Measurements from ENCODE around the gene NOP53. TPM values are rescaled to one million over a fixed set of nuclear protein-coding genes. Genes with fewer than 3 reads are reported as not detected.

The NOP53 gene
- total RNA-seq, 3 donors from 2014 or later (not counting 1 experiment from before 2014, with no cell fraction given) = 416 to 445 (median 428) TPM

DNA sequence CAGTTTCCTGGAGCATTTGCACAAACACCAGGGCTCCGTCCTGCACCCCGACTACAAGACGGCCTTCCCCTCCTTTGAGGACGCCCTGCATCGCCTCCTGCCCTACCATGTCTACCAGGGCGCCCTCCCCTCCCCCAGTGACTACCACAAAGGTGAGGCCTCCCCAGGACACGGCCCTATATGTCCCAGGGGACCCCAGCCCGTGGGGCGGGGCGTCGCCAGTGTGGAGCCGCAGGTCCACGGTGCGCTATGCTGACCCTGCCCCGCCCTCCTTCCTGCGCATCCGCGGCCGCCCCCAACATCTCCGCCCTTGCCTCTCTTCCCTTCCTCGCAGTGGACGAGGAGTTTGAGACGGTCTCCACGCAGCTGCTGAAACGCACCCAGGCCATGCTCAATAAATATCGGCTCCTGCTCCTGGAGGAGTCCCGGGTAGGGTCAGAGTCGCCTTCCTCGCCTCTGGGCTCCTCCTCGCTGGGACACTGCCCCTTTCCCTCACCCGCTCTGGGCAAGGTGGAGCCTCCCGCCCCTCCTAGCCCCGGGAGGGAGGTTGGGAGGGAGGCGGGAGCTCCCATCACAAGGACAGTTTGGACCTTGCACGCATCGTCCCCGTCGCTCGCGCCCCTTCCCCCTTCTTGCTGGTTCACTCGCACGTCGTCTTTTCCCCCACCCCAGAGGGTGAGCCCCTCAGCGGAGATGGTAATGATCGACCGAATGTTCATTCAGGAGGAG is 46.6 kb upstream of the NOP53 start:
- H3K27me3 ChIP-seq (ENCODE audit: control insufficient read depth, insufficient read depth, low read length) = no peaks in the 10 kb centered on the region
- ATAC-seq (no peak), DNase-seq (no peak)
- TF ChIP-seq, protein P1, sequence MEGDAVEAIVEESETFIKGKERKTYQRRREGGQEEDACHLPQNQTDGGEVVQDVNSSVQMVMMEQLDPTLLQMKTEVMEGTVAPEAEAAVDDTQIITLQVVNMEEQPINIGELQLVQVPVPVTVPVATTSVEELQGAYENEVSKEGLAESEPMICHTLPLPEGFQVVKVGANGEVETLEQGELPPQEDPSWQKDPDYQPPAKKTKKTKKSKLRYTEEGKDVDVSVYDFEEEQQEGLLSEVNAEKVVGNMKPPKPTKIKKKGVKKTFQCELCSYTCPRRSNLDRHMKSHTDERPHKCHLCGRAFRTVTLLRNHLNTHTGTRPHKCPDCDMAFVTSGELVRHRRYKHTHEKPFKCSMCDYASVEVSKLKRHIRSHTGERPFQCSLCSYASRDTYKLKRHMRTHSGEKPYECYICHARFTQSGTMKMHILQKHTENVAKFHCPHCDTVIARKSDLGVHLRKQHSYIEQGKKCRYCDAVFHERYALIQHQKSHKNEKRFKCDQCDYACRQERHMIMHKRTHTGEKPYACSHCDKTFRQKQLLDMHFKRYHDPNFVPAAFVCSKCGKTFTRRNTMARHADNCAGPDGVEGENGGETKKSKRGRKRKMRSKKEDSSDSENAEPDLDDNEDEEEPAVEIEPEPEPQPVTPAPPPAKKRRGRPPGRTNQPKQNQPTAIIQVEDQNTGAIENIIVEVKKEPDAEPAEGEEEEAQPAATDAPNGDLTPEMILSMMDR (IDR thresholded peaks at IDR 0.05) = no peak
- no peak overlapping the region for H3K4me3 ChIP-seq (ENCODE audit: low read length)
- Mint-ChIP-seq H3K4me1 (peaks cover 0 to 6% of the 10 kb centered on the region in 2 donors), H3K9me3 (no peaks in the 10 kb centered on the region), H3K27me3 (ENCODE audit: low read depth in 2 of 2) (no peaks in the 10 kb centered on the region), H3K4me3 (no peak overlapping the region), H3K27ac (peak overlapping the region in 1 of 2 donors; percentile 20), H3K36me3 (no peaks in the 10 kb centered on the region)
- H3K9me3 ChIP-seq (ENCODE audit: control insufficient read depth, insufficient read depth, low read length) = no peaks in the 10 kb centered on the region
- no peaks in the 10 kb centered on the region for H3K4me1 ChIP-seq (ENCODE audit: control insufficient read depth, insufficient read depth, low read length)
- intact Hi-C loops (cut with micrococcal nuclease) = loop anchor here (2.0 to 10.0 kb wide), 3 partner anchors 154 to 401 kb away; no protein-coding TSS in a partner anchor
- 95% methylated on average over 46 of the region's 46 CpGs for WGBS (ENCODE audit: insufficient coverage)
- peaks cover 37% of the 10 kb centered on the region for H3K36me3 ChIP-seq (ENCODE audit: control insufficient read depth, insufficient read depth, low read length)
- no peak overlapping the region for H3K27ac ChIP-seq (ENCODE audit: low read length)

DNA sequence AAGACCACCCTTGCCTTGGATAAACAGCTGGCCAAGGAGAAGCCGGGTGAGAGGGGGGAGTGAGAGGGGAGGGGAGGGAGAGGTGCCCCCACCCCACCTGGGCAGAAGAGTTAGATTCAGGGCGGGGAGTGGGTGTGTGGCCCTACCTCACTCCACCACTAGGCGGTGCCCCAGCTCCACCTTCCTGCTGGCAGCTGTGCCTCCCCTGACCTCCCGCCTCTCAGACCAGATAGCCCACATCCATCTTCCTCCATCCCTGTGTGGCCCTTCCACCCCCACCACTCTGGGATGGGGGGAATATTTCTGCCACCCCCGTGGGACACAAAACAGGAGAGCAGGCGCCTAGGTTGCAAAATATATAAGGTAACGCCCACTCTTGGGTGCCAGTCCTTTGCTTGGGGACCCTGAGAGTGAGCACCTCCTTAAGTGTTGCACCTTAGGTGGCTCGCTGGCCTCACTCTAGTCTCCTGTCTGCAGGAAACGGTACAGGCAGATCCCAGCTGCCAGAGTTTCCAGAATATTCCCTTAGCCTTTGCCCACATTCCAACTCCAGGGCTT is 45.9 kb upstream of the NOP53 start:
- Mint-ChIP-seq H3K4me3 (no peak overlapping the region), H3K9me3 (no peaks in the 10 kb centered on the region), H3K36me3 (no peaks in the 10 kb centered on the region), H3K27ac (peak overlapping the region in 1 of 2 donors; percentile 20), H3K27me3 (ENCODE audit: low read depth in 2 of 2) (no peaks in the 10 kb centered on the region), H3K4me1 (peaks cover 0 to 6% of the 10 kb centered on the region in 2 donors)
- TF ChIP-seq, protein P1 (IDR thresholded peaks at IDR 0.05) = peak; percentile 58
- no peak overlapping the region for H3K27ac ChIP-seq (ENCODE audit: low read length)
- no peaks in the 10 kb centered on the region for H3K9me3 ChIP-seq (ENCODE audit: control insufficient read depth, insufficient read depth, low read length)
- intact Hi-C loops (cut with micrococcal nuclease) = loop anchor here (2.0 to 10.0 kb wide), 3 partner anchors 155 to 402 kb away; no protein-coding TSS in a partner anchor
- H3K36me3 ChIP-seq (ENCODE audit: control insufficient read depth, insufficient read depth, low read length) = peaks cover 37% of the 10 kb centered on the region
- peak; percentile 32 to 71 for DNase-seq
- H3K4me1 ChIP-seq (ENCODE audit: control insufficient read depth, insufficient read depth, low read length) = no peaks in the 10 kb centered on the region
- WGBS (ENCODE audit: insufficient coverage) = 89% methylated on average over 9 of the region's 9 CpGs
- H3K4me3 ChIP-seq (ENCODE audit: low read length) = no peak overlapping the region
- peak in 2 of 3 donors; percentile 71 to 72 for ATAC-seq
- no peaks in the 10 kb centered on the region for H3K27me3 ChIP-seq (ENCODE audit: control insufficient read depth, insufficient read depth, low read length)

DNA sequence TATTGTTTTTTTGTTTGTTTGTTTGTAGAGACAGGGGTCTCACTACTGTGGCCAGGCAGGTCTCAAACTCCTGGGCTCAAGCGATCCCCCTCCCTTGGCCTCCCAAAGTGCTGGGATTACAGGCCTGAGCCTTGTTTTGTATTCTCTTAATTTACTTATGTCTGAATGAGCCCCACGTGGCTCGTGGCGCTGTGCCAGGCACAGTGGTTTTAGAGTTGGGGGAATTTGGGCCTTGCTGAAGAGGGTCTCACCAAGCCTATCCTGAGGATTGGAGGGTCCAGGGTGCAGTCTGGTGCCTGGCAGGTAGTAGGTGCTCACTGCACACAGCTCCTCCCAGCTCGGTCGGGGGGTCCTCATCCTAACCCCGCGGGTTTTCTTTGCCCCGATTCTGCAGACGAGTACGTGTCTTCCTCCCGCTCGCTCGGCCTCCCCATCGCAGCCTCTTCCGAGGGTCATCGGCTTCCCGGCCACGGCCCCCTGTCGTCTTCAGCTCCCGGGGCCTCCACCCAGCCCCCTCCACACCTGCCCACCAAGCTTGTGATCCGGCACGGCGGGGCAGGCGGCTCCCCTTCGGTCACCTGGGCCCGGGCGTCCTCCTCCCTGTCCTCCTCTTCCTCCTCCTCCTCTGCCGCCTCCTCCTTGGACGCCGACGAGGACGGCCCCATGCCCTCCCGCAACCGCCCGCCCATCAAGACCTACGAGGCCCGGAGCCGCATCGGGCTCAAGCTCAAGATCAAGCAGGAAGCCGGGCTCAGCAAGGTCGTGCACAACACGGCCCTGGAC is 44.2 kb upstream of the NOP53 start:
- no peaks in the 10 kb centered on the region for H3K9me3 ChIP-seq (ENCODE audit: control insufficient read depth, insufficient read depth, low read length)
- TF ChIP-seq, protein P1 (IDR thresholded peaks at IDR 0.05) = no peak
- H3K4me3 Mint-ChIP-seq = no peak overlapping the region
- 97% methylated on average over 43 of the region's 43 CpGs for WGBS (ENCODE audit: insufficient coverage)
- H3K27me3 ChIP-seq (ENCODE audit: control insufficient read depth, insufficient read depth, low read length) = no peaks in the 10 kb centered on the region
- no peaks in the 10 kb centered on the region for H3K27me3 Mint-ChIP-seq (ENCODE audit: low read depth in 2 of 2)
- intact Hi-C loops (cut with micrococcal nuclease) = no loop called here
- no peaks in the 10 kb centered on the region for H3K36me3 Mint-ChIP-seq
- H3K4me3 ChIP-seq (ENCODE audit: low read length) = no peak overlapping the region
- no peak overlapping the region for H3K27ac ChIP-seq (ENCODE audit: low read length)
- no peak overlapping the region for H3K27ac Mint-ChIP-seq
- ATAC-seq = no peak
- DNase-seq = no peak
- no peaks in the 10 kb centered on the region for H3K4me1 Mint-ChIP-seq
- no peaks in the 10 kb centered on the region for H3K9me3 Mint-ChIP-seq
- no peaks in the 10 kb centered on the region for H3K4me1 ChIP-seq (ENCODE audit: control insufficient read depth, insufficient read depth, low read length)
- H3K36me3 ChIP-seq (ENCODE audit: control insufficient read depth, insufficient read depth, low read length) = peaks cover 34% of the 10 kb centered on the region
